SK-N-MC (cell line): ENCODE measurements around the gene HSD17B12.

ENCODE experiments used
- EZH2 ChIP-seq: fragments of 200-600 bp; sonication (generic); IDR thresholded peaks from one replicate; pipeline ENCODE4 v1.6.1; 2017; ENCODE audit warnings: antibody characterized with exemption
- FOXP2 ChIP-seq: optimal IDR thresholded peaks from 2 replicates; pipeline ENCODE3; 2011; ENCODE audit warnings: mild to moderate bottlenecking, moderate library complexity; ENCODE audit not compliant: insufficient read depth; ENCODE audit errors: extremely low read length, control extremely low read depth
- POLR2AphosphoS5 ChIP-seq: IDR thresholded peaks from 2 replicates; pipeline ENCODE4 v1.6.1; 2012; ENCODE audit warnings: mild to moderate bottlenecking, low read depth, low read length, borderline replicate concordance

- no peak for TF ChIP-seq POLR2AphosphoS5
- TF ChIP-seq EZH2 = no peak
- no peak for TF ChIP-seq FOXP2
Measured at GRCh38 chr11:43735115-43735514, 54.6 kb downstream of the HSD17B12 start.
